GM19372 (cell line): ENCODE results near the gene AAK1.

ENCODE experiments used
- ATAC-seq: cut with Tn5 transposase; IDR thresholded peaks from one replicate; pipeline ENCODE4 v1.9.1; 2021; ENCODE audit warnings: mild to moderate bottlenecking, low read depth, moderate library complexity; ENCODE audit not compliant: unreplicated experiment

The AAK1 gene

GRCh38 chr2:69604026-69604678, 39.4 kb downstream of the AAK1 start:
- no peak for ATAC-seq

- ATAC-seq, result no peak
Measured at GRCh38 chr2:69603146-69603743, 40.3 kb downstream of the AAK1 start.

- no peak for ATAC-seq
Measured at GRCh38 chr2:69601179-69601612, 42.3 kb downstream of the AAK1 start.

GRCh38 chr2:69600425-69600824, 43.1 kb downstream of the AAK1 start:
- ATAC-seq, result no peak

GRCh38 chr2:69597843-69598610, 45.5 kb downstream of the AAK1 start:
- no peak for ATAC-seq

DNA sequence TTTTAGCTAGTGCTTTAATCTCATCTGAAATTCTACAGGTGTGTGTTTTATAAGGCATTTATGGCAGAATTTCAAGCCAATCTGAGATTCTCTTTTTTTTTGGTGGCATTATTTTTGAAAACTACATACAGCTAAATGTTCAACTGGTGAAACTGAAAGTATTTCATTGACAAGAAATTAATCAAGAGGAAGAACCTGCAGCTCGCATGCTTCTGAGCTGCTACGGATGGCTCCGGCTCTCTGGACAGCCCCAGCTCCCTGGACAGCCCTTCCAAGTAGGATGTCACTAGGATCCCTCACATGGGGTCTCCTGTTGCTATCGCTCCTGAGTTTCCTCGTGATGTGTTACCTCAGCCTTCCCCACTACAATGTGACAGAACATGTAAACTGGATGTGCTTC, 46.4 kb downstream of the AAK1 start:
- no peak for ATAC-seq

DNA sequence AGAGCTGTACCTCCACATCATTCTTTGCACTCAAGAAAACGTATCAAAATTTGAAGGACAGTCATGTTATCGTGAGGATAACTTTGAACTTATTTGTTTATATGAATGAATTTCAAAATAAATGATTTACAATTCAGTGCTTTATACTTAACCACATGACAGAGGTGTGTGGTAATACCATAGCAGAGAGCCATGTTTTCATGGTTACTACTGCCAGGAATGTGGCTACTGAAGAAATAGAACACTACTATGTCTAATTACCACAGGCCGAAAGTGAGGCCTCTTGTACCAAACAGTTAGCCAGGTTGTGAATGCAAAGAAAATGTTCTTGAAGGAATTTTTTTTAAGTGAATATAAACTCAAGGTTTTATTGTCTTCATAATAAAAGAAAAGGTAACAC, 49.2 kb downstream of the AAK1 start:
- ATAC-seq, result no peak

DNA sequence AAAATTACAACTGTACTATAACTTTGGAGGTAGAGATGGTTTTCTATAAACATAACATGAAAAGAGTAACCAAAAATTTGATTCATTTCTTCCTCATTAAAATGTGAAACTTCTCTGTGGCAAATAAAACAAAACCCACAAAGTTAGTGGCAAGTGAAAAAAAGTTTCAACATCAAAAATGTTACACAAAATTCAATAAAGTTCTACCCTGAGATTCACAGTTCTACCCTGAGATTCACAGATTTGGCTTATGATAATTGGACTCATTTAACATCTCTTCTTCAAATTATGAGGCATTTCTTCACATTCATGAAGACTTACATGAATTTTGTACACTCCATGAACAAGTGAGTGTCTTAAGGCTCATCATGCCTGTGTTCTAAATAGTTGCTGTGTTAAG, 51.0 kb downstream of the AAK1 start:
- ATAC-seq, result no peak

GRCh38 chr2:69589973-69590652, 53.4 kb downstream of the AAK1 start:
- ATAC-seq, result no peak

GRCh38 chr2:69588945-69589344, 54.6 kb downstream of the AAK1 start:
- no peak for ATAC-seq

DNA sequence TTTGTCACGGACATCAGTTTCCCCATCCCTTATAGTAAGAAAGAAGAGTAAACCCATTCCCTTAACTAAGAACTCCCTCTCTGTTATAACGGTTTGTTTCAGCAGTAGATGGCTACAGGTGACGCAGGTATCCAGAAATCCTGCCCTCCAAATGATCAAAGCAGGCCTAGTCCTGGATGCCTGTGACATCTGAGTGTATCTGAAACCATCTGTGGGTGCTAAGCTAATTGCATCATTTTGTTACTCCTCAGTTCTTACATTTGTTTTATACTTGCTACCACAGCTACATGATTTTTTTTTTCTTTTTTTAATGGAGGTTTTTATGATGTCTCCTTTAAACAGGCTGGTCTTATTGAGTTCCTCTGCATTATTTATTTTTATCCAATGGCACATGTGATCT, 55.1 kb downstream of the AAK1 start:
- no peak for ATAC-seq

- ATAC-seq, result no peak
Measured at GRCh38 chr2:69585855-69586555, 57.5 kb downstream of the AAK1 start.

DNA sequence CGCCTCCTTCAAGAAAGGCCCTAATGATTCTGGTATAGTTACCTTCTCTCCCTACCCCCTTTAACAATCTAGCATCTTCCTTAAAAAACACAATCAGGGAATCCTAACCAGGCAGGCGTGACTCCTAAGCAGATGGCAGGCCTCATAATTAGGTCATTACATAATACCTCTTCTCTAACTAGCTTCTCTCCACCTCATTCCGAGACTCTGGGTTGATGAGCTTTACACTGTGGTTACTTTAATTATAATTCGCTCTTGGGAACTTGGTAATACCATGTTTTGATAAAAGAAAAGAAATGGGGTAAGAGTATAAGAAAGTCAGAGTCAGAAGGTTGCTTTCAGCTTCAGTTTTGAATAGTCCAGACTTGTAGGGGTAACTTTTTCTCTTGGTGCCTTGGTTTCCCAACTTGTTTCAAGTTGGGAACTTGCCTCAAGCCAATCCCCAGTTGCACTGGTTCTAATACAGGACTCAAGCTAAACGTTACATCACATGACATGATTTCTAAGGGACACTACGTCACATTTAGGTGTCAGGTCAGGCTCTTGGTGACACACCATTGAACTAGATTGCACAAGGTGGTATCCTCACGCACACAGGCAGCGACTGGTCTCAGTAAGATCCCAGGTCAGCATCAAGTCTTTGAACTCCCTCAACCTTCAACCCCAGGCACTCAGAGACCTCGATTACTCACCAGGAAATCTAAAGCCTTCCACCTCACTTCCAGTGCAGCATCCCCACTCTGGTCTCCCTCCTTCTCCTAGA, 59.2 kb downstream of the AAK1 start:
- ATAC-seq, result no peak

DNA sequence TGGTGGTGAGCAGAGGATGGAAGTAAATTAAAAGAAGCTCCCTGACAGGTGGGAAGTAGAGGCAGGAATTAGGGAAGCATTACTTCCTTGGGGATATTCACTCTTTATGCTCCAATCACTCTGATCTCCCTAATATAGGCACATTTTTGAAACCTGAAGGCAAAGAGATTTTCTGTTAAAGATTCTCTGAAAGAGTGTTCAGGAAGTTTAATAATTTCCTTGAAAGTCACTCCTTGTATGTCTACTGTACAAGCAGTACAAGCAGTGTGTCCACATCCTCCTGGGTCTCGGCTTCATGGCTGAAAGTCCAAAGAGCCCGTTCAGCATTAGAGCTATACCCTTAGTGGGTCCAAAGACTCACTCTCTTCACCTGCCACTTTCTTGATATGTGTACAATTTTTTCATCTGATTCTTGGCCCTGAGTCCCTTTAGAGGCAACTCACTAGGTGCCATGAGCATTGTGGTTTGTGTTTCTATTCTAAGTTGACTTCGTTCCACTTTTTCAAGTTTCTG, 60.2 kb downstream of the AAK1 start:
- no peak for ATAC-seq

DNA sequence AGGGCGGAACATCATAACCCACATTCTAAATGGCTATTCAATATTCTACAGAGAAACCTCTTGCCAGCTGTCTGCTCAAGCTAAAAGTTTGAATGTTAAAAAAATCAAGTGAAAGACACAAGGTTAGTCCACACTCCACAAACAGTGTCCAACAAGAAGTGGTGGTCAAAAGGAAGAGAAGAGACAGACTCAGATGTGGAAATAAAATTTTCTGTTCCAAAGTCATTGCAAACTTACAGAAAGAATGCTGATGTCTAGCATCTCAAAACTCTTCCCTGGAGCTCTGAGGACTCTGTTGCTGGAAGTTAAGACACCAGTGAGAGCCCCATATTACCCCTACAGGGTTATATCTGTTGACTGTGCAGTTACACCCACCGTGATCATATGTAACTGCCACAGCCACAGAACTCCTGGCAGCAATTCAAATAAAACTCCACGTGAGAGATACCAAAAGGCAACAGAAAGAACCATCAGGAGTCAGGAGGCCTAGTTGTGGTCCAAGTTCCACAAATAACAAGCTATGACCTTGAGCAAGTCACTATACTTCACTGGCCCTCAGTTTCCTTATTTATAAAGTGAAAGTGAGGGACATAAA, 60.9 kb downstream of the AAK1 start:
- ATAC-seq, result no peak

GRCh38 chr2:69581774-69582581, 61.6 kb downstream of the AAK1 start:
- no peak for ATAC-seq

DNA sequence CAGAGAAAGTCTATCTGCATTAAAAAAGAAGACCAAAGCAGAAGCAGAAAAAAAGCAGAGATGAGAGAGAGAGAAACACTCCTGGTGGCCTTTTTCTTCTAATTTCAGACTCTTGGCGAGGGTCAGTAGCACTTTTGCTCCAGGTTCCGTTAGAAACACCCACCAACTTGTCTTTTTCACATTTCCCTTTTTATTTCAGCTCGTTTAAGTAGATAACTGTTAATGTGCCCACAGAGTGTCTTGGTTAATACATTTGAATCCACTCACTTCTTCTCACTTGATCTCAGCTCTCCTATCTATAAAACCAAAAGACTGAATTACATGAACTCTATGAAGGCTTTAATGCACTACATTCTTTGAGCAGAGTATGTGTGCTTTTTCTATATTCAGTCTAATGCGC, 63.1 kb downstream of the AAK1 start:
- no peak for ATAC-seq

DNA sequence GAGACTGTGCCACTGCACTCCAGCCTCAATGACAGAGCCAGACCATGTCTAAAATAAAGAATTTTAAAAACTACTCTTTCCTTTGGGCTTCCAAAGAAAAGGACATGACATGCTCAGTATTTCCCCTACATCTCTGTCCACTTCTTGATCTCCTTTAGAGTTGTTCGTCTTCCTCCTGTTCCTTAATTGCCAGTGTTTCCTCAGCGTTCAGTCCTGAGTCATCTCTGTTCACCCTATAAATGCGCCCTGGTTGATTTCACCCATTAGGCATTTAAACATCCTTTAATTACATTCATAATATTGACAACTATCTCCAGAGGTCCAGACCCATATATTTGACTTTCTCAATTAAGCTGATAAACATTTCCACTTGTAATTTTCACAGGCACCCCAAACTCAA, 64.0 kb downstream of the AAK1 start:
- ATAC-seq, result no peak

DNA sequence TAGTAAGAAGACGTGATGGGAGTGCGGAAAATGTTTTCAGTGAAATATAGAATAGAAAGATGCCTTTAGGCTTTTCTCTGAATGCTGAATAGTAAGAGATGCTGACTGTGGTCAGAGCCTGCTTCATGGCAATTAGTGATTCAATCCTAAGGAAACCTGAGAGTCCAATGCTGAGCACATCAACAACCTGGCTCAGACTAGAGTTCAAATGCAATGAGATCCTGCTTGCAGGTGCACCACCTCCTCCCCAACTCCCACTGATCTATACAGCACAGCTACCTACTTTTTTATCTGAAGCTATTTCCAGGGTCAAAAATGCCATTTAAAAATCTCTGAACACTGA, 65.4 kb downstream of the AAK1 start:
- ATAC-seq, result no peak
